Transverse colon (tissue), 4 donors: ENCODE results near the gene PAX5.

Experiments used
- CTCF ChIP-seq, 5 experiments: fragments of 200-600 bp in 3 of 5; fragments of 450-650 bp in 2 of 5; sonication (generic) in 3 of 5; IDR thresholded peaks; 1 replicate in 2 of 5; 2 replicates in 3 of 5; pipeline ENCODE4 v1.5.1; 2016 to 2017; ENCODE audit warnings: antibody characterized with exemption in 5 of 5, inconsistent platforms in 3 of 5, mild to moderate bottlenecking in 2 of 5, moderate library complexity in 1 of 5
- POLR2A ChIP-seq: fragments of 450-650 bp; IDR thresholded peaks from one replicate; pipeline ENCODE4 v1.6.1; 2016; ENCODE audit warnings: antibody characterized with exemption, mild to moderate bottlenecking, moderate library complexity
- POLR2AphosphoS5 ChIP-seq, 3 donors: sonication (generic); formaldehyde crosslinking; IDR thresholded peaks; one replicate each; pipeline ENCODE4 v1.6.1; 2016; ENCODE audit warnings: antibody characterized with exemption in 3 of 3

DNA sequence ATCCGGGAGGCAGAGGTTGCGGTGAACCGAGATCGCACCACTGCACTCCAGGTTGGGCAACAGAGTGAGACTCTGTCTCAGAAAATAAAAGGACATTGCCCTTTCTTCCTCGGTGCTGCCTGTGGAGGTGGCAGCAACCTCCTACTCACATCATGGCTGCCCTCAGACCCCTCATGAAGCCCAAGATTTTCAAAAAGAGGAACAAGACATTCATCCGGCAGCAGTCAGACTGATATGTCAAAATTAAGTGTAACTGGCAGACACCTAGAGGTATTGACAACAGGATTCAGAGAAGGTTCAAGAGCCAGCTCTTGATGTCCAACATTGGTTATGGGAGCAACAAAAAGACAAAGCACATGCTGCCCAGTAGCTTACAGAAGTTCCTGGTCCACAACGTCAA lies 12.6 kb upstream of the PAX5 start:
- no peak for TF ChIP-seq CTCF (IDR thresholded peaks at IDR 0.05)
- no peak for TF ChIP-seq POLR2A
- no peak for TF ChIP-seq POLR2AphosphoS5 (IDR thresholded peaks at IDR 0.05)
